HEK293 (cell line): ENCODE measurements around the gene COBL.

Source experiments
- CTCF ChIA-PET: fragments of 350-600 bp; formaldehyde crosslinking; extraction: SDS; loops from one replicate; lab custom pipeline; 2021; ENCODE audit warnings: antibody characterized with exemption; lab: Yijun Ruan, JAX
- POLR2A ChIA-PET: fragments of 300-600 bp; formaldehyde crosslinking; extraction: SDS; loops from one replicate; lab custom pipeline; 2020; ENCODE audit warnings: antibody characterized with exemption, inconsistent platforms; lab: Yijun Ruan, JAX
- H3K27ac ChIP-seq: fragments of 200-500 bp; sonication (Bioruptor generic); 2 replicates; pipeline ENCODE4 v1.5.1; 2014; ENCODE audit warnings: low read depth, low read length, control low read depth, inconsistent platforms; ENCODE audit errors: extremely low read depth
- H3K36me3 ChIP-seq, 2 experiments: fragments of 200-500 bp in 1 of 2; sonication (Bioruptor generic) in 1 of 2; 1 replicate in 1 of 2; 2 replicates in 1 of 2; pipeline ENCODE4 v1.5.1; 2014 to 2017; ENCODE audit warnings: inconsistent platforms in 2 of 2, low read length in 2 of 2; ENCODE audit not compliant: control insufficient read depth in 2 of 2, insufficient read depth in 1 of 2
- H3K4me1 ChIP-seq: fragments of 200-500 bp; sonication (Bioruptor generic); 2 replicates; pipeline ENCODE4 v1.5.1; 2014; ENCODE audit warnings: mild to moderate bottlenecking, low read length, inconsistent platforms; ENCODE audit not compliant: control insufficient read depth, insufficient read depth
- H3K4me3 ChIP-seq: 2 replicates; pipeline ENCODE4 v1.5.1; 2011; ENCODE audit warnings: low read depth, mild to moderate bottlenecking, control low read depth, low read length, moderate library complexity
- H3K9me3 ChIP-seq: fragments of 200-500 bp; sonication (Bioruptor generic); 2 replicates; pipeline ENCODE4 v1.5.1; 2014; ENCODE audit warnings: low read depth, low read length, inconsistent platforms; ENCODE audit not compliant: control insufficient read depth, insufficient read depth
- BCL11B ChIP-seq: fragments of 450-650 bp; formaldehyde crosslinking; IDR thresholded peaks from 2 replicates; pipeline ENCODE4 v1.5.1; 2016; ENCODE audit warnings: low read depth, missing biosample characterization, missing genetic modification characterization
- BCL6B ChIP-seq: fragments of 450-650 bp; formaldehyde crosslinking; IDR thresholded peaks from 2 replicates; pipeline ENCODE4 v1.5.1; 2017; ENCODE audit warnings: missing biosample characterization, missing genetic modification characterization
- OVOL3 ChIP-seq: fragments of 450-650 bp; formaldehyde crosslinking; IDR thresholded peaks from 2 replicates; pipeline ENCODE4 v1.5.1; 2016; ENCODE audit warnings: missing biosample characterization, missing genetic modification characterization
- SP2 ChIP-seq: fragments of 450-650 bp; formaldehyde crosslinking; IDR thresholded peaks from 2 replicates; pipeline ENCODE4 v1.5.1; 2016; ENCODE audit warnings: missing biosample characterization, missing genetic modification characterization
- TCF7L2 ChIP-seq: IDR thresholded peaks from 2 replicates; pipeline ENCODE4 v1.6.1; 2011; ENCODE audit warnings: low read depth, mild to moderate bottlenecking, inconsistent platforms, low read length, moderate library complexity, borderline replicate concordance
- TRIM28 ChIP-seq: IDR thresholded peaks from 2 replicates; pipeline ENCODE4 v1.6.1; 2011; ENCODE audit warnings: low read length, control low read depth, borderline replicate concordance
- WT1 ChIP-seq: fragments of 450-650 bp; formaldehyde crosslinking; IDR thresholded peaks from 2 replicates; pipeline ENCODE4 v1.5.1; 2016; ENCODE audit warnings: missing biosample characterization, missing genetic modification characterization
- ZBTB20 ChIP-seq: fragments of 450-650 bp; formaldehyde crosslinking; IDR thresholded peaks from 2 replicates; pipeline ENCODE4 v1.5.1; 2016; ENCODE audit warnings: missing biosample characterization, missing genetic modification characterization
- ZFP69B ChIP-seq: fragments of 450-650 bp; formaldehyde crosslinking; IDR thresholded peaks from 2 replicates; pipeline ENCODE4 v1.5.1; 2016; ENCODE audit warnings: missing biosample characterization, missing genetic modification characterization
- ZNF114 ChIP-seq: fragments of 450-650 bp; formaldehyde crosslinking; IDR thresholded peaks from 2 replicates; pipeline ENCODE4 v1.5.0; 2017; ENCODE audit warnings: missing biosample characterization, missing genetic modification characterization
- ZNF157 ChIP-seq: fragments of 450-650 bp; formaldehyde crosslinking; IDR thresholded peaks from 2 replicates; pipeline ENCODE4 v1.5.1; 2016; ENCODE audit warnings: missing biosample characterization, missing genetic modification characterization
- ZNF223 ChIP-seq: fragments of 450-650 bp; formaldehyde crosslinking; IDR thresholded peaks from 2 replicates; pipeline ENCODE4 v1.5.1; 2016; ENCODE audit warnings: missing biosample characterization, missing genetic modification characterization
- ZNF311 ChIP-seq: fragments of 450-650 bp; formaldehyde crosslinking; IDR thresholded peaks from 2 replicates; pipeline ENCODE4 v1.5.1; 2017; ENCODE audit warnings: missing biosample characterization, missing genetic modification characterization, borderline replicate concordance
- ZNF416 ChIP-seq: fragments of 450-650 bp; formaldehyde crosslinking; IDR thresholded peaks from 2 replicates; pipeline ENCODE4 v1.5.1; 2016; ENCODE audit warnings: missing biosample characterization, missing genetic modification characterization
- ZNF529 ChIP-seq: fragments of 450-650 bp; formaldehyde crosslinking; IDR thresholded peaks from 2 replicates; pipeline ENCODE4 v1.5.1; 2017; ENCODE audit warnings: missing genetic modification characterization, missing biosample characterization; ENCODE audit not compliant: insufficient replicate concordance
- ZNF544 ChIP-seq: fragments of 450-650 bp; formaldehyde crosslinking; IDR thresholded peaks from 2 replicates; pipeline ENCODE4 v1.5.0; 2017; ENCODE audit warnings: missing biosample characterization, missing genetic modification characterization
- ZNF623 ChIP-seq: fragments of 450-650 bp; formaldehyde crosslinking; IDR thresholded peaks from 2 replicates; pipeline ENCODE4 v1.5.1; 2016; ENCODE audit warnings: missing biosample characterization, missing genetic modification characterization
- ZNF677 ChIP-seq: fragments of 450-650 bp; IDR thresholded peaks from 2 replicates; pipeline ENCODE4 v1.5.0; 2018; ENCODE audit warnings: missing biosample characterization, mild to moderate bottlenecking, missing genetic modification characterization, moderate library complexity
- ZNF837 ChIP-seq: fragments of 450-650 bp; formaldehyde crosslinking; IDR thresholded peaks from 2 replicates; pipeline ENCODE4 v1.5.1; 2016; ENCODE audit warnings: missing biosample characterization, missing genetic modification characterization
- ZSCAN23 ChIP-seq: fragments of 450-650 bp; formaldehyde crosslinking; IDR thresholded peaks from 2 replicates; pipeline ENCODE4 v1.5.1; 2016; ENCODE audit warnings: missing biosample characterization, missing genetic modification characterization
- TF ChIP-seq, protein P1 (sequence below): fragments of 450-650 bp; formaldehyde crosslinking; conservative IDR thresholded peaks from 2 replicates; pipeline ENCODE4 v1.5.1; 2016; ENCODE audit warnings: low read depth, missing biosample characterization, missing genetic modification characterization
- TF ChIP-seq, protein P2 (sequence below): fragments of 450-650 bp; formaldehyde crosslinking; IDR thresholded peaks from 2 replicates; pipeline ENCODE4 v1.5.1; 2016; ENCODE audit warnings: missing biosample characterization, missing genetic modification characterization

The COBL gene

DNA sequence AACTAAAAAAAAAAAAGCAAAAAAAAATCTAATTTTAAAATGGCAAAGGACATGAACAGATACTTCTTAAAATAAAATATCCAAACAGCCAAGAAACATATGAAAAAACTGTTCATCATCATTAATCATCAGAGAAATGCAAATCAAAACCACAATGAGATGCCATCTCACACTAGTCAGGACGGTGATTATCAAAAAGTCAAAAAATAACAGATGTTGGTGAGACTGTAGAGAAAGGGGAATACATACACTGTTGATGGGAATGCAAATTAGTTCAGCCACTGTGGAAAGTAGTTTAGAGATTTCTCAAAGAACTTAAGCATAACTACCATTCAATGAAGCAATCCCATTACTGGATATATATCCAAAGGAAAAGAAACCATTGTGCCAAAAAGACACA, 30.2 kb downstream of the COBL start:
- Histone ChIP-seq H3K27ac (no peak overlapping the region), H3K36me3 (no peaks in the 10 kb centered on the region), H3K4me3 (no peak overlapping the region), H3K9me3 (no peaks in the 10 kb centered on the region), H3K4me1 (peaks cover 12% of the 10 kb centered on the region)
- TF ChIP-seq TRIM28 (no peak), WT1 (tag by site-specific recombination) (no peak), ZNF529 (no peak), TCF7L2 (no peak), ZNF837 (tag by site-specific recombination) (no peak), ZNF544 (tag by site-specific recombination) (no peak), ZNF416 (tag by site-specific recombination) (no peak)
- TF ChIP-seq, protein P1, sequence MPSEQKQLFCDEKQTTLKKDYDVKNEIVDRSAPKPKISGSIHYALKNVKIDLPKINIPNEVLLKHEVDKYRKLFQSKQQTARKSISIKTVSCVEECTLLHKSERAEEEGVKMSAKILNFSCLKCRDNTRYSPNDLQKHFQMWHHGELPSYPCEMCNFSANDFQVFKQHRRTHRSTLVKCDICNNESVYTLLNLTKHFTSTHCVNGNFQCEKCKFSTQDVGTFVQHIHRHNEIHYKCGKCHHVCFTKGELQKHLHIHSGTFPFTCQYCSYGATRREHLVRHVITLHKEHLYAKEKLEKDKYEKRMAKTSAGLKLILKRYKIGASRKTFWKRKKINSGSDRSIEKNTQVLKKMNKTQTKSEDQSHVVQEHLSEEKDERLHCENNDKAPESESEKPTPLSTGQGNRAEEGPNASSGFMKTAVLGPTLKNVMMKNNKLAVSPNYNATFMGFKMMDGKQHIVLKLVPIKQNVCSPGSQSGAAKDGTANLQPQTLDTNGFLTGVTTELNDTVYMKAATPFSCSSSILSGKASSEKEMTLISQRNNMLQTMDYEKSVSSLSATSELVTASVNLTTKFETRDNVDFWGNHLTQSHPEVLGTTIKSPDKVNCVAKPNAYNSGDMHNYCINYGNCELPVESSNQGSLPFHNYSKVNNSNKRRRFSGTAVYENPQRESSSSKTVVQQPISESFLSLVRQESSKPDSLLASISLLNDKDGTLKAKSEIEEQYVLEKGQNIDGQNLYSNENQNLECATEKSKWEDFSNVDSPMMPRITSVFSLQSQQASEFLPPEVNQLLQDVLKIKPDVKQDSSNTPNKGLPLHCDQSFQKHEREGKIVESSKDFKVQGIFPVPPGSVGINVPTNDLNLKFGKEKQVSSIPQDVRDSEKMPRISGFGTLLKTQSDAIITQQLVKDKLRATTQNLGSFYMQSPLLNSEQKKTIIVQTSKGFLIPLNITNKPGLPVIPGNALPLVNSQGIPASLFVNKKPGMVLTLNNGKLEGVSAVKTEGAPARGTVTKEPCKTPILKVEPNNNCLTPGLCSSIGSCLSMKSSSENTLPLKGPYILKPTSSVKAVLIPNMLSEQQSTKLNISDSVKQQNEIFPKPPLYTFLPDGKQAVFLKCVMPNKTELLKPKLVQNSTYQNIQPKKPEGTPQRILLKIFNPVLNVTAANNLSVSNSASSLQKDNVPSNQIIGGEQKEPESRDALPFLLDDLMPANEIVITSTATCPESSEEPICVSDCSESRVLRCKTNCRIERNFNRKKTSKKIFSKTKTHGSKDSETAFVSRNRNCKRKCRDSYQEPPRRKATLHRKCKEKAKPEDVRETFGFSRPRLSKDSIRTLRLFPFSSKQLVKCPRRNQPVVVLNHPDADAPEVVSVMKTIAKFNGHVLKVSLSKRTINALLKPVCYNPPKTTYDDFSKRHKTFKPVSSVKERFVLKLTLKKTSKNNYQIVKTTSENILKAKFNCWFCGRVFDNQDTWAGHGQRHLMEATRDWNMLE (tag by site-specific recombination) = no peak
- ChIA-PET CTCF (no interaction called here), POLR2A (interaction anchor here (0.6 to 0.7 kb wide), 2 partner anchors 53 to 55 kb away, joined by 4 to 5 read pairs; no protein-coding TSS in a partner anchor)

- ChIA-PET CTCF (interaction anchor here (0.6 to 0.7 kb wide), 2 partner anchors 13 to 139 kb away, joined by 3 to 4 read pairs; no protein-coding TSS in a partner anchor), POLR2A (no interaction called here)
- Histone ChIP-seq H3K9me3 (no peaks in the 10 kb centered on the region), H3K4me3 (no peak overlapping the region), H3K27ac (no peak overlapping the region), H3K4me1 (peaks cover 37% of the 10 kb centered on the region), H3K36me3 (no peaks in the 10 kb centered on the region)
- no peak for TF ChIP-seq ZNF623 (tag by site-specific recombination)
- TF ChIP-seq, protein P2, sequence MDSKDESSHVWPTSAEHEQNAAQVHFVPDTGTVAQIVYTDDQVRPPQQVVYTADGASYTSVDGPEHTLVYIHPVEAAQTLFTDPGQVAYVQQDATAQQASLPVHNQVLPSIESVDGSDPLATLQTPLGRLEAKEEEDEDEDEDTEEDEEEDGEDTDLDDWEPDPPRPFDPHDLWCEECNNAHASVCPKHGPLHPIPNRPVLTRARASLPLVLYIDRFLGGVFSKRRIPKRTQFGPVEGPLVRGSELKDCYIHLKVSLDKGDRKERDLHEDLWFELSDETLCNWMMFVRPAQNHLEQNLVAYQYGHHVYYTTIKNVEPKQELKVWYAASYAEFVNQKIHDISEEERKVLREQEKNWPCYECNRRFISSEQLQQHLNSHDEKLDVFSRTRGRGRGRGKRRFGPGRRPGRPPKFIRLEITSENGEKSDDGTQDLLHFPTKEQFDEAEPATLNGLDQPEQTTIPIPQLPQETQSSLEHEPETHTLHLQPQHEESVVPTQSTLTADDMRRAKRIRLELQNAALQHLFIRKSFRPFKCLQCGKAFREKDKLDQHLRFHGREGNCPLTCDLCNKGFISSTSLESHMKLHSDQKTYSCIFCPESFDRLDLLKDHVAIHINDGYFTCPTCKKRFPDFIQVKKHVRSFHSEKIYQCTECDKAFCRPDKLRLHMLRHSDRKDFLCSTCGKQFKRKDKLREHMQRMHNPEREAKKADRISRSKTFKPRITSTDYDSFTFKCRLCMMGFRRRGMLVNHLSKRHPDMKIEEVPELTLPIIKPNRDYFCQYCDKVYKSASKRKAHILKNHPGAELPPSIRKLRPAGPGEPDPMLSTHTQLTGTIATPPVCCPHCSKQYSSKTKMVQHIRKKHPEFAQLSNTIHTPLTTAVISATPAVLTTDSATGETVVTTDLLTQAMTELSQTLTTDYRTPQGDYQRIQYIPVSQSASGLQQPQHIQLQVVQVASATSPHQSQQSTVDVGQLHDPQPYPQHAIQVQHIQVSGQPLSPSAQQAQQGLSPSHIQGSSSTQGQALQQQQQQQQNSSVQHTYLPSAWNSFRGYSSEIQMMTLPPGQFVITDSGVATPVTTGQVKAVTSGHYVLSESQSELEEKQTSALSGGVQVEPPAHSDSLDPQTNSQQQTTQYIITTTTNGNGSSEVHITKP = no peak
- no peak for TF ChIP-seq ZNF223
- TF ChIP-seq BCL11B (tag by site-specific recombination) = no peak
- no peak for TF ChIP-seq ZFP69B (tag by site-specific recombination)
- no peak for TF ChIP-seq ZNF114 (tag by site-specific recombination)
- no peak for TF ChIP-seq ZNF157 (tag by site-specific recombination)
- TF ChIP-seq, protein P1 (tag by site-specific recombination) = no peak
- no peak for TF ChIP-seq ZBTB20 (tag by site-specific recombination)
- no peak for TF ChIP-seq OVOL3
- no peak for TF ChIP-seq ZNF677 (tag by site-specific recombination)
- no peak for TF ChIP-seq BCL6B (tag by site-specific recombination)
- no peak for TF ChIP-seq ZSCAN23 (tag by site-specific recombination)
- no peak for TF ChIP-seq SP2
- TF ChIP-seq ZNF311 (tag by site-specific recombination) = no peak
These were observed 36.5 kb downstream of the COBL start for GRCh38 chr7:51280156-51280555.
